Muscle layer of duodenum (tissue), 2 donors: ENCODE results near the gene SPARCL1.
"Not testable (repeated sequence)": the region's sequence is repeated elsewhere in the genome, so short reads cannot be mapped to it uniquely, and the experiment has no call there.

Experiments
- H3K27ac ChIP-seq: one replicate; pipeline ENCODE4 v1.7.0; 2013; ENCODE audit warnings: mild to moderate bottlenecking, low read length
- H3K27me3 ChIP-seq: one replicate; pipeline ENCODE4 v1.7.0; 2013; ENCODE audit warnings: low read depth, mild to moderate bottlenecking, control low read depth, low read length
- H3K36me3 ChIP-seq, 2 donors: one replicate each; pipeline ENCODE4 v1.7.0; 2013; ENCODE audit warnings: low read length in 2 of 2, control low read depth in 1 of 2, mild to moderate bottlenecking in 1 of 2; ENCODE audit not compliant: insufficient read depth in 2 of 2, control insufficient read depth in 1 of 2
- H3K4me1 ChIP-seq, 2 donors: one replicate each; pipeline ENCODE4 v1.7.0; 2013; ENCODE audit warnings: low read length in 2 of 2, mild to moderate bottlenecking in 2 of 2, control low read depth in 1 of 2, moderate library complexity in 1 of 2; ENCODE audit not compliant: insufficient read depth in 2 of 2, control insufficient read depth in 1 of 2
- H3K4me3 ChIP-seq, 2 donors: one replicate each; pipeline ENCODE4 v1.7.0; 2013; ENCODE audit warnings: low read length in 2 of 2, low read depth in 1 of 2, mild to moderate bottlenecking in 1 of 2
- H3K9me3 ChIP-seq, 2 donors: one replicate each; pipeline ENCODE4 v1.7.0; 2013; ENCODE audit warnings: low read length in 2 of 2, control low read depth in 1 of 2, mild to moderate bottlenecking in 1 of 2; ENCODE audit not compliant: control insufficient read depth in 1 of 2
- donor health status: healthy.

SPARCL1 gene, protein sequence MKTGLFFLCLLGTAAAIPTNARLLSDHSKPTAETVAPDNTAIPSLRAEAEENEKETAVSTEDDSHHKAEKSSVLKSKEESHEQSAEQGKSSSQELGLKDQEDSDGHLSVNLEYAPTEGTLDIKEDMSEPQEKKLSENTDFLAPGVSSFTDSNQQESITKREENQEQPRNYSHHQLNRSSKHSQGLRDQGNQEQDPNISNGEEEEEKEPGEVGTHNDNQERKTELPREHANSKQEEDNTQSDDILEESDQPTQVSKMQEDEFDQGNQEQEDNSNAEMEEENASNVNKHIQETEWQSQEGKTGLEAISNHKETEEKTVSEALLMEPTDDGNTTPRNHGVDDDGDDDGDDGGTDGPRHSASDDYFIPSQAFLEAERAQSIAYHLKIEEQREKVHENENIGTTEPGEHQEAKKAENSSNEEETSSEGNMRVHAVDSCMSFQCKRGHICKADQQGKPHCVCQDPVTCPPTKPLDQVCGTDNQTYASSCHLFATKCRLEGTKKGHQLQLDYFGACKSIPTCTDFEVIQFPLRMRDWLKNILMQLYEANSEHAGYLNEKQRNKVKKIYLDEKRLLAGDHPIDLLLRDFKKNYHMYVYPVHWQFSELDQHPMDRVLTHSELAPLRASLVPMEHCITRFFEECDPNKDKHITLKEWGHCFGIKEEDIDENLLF

DNA sequence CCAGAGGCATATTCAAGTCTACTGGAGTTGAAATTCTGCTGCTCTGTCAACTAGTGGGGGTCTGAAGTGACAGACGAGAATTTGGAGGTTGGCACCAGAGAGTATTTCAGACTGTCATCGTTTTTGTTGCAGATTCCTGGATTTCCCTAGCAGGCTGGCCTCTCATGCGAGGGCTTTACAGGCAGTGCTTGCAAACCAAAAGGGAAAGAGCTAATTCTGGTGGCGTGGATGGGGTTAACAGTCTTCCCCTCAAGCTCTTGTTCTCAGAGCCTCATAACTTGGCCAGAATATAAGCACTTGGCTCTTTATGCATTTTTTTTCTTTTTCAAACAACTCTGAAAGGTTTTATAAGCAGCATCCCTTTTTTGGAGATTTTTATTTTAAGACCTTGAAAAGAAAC, at the start of gene SPARCL1:
SPARCL1 (minus strand) TSS at position 190 of the 400 bp plus-strand sequence. CDS start 29,802 bp downstream, outside the sequence.
- H3K27me3 ChIP-seq: no peaks in the 10 kb centered on the region
- H3K36me3 ChIP-seq: no peaks in the 10 kb centered on the region
- peaks cover 7 to 14% of the 10 kb centered on the region in 2 donors for H3K4me1 ChIP-seq
- H3K27ac ChIP-seq: peak within 1 kb of the TSS; percentile 97
- H3K9me3 ChIP-seq: peaks cover 0 to 3% of the 10 kb centered on the region in 2 donors
- H3K4me3 ChIP-seq: peak within 1 kb of the TSS; percentile 64 to 76

DNA sequence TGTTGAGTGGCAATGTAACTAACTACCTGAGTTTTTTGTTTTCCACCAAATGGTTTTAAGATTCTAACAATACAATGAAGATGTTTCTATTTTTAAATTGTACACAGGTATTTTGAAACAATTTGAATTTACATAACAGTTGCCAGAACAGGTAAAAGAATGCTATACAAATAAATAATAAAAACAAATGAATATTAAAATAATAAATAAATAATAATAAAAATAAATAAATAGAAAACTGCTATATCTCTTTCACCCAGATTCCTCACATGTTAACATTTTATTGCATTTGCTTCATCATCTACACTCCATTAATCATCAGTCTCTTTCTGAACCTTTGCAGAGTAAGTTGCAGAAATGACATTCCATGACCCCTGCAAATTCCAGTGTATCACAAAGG, 46.8 kb upstream of the SPARCL1 start:
- Histone ChIP-seq H3K4me3 (no peak overlapping the region), H3K36me3 (no peaks in the 10 kb centered on the region), H3K27me3 (no peaks in the 10 kb centered on the region), H3K27ac (no peak overlapping the region), H3K9me3 (no peaks in the 10 kb centered on the region), H3K4me1 (no peaks in the 10 kb centered on the region)

DNA sequence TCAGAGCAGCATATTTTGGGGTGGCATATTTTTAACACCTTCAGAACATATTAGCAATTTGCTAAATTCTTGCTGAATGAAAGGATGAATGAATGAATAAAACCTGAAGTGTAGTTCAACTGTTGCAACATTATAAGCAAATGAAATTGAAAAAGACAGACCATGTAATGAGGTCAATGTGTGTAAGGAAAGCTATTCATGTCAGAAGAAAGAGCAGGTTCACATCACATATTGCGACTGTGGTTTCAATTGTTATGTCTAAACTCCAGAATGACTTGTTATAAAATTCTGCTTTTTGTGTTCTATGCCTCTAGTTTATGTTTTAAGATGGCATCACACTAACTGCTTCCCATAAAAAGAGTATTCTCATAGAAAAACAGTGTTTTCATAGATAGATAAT, 46.2 kb upstream of the SPARCL1 start:
- Histone ChIP-seq H3K27ac (no peak overlapping the region), H3K36me3 (no peaks in the 10 kb centered on the region), H3K4me3 (no peak overlapping the region)

DNA sequence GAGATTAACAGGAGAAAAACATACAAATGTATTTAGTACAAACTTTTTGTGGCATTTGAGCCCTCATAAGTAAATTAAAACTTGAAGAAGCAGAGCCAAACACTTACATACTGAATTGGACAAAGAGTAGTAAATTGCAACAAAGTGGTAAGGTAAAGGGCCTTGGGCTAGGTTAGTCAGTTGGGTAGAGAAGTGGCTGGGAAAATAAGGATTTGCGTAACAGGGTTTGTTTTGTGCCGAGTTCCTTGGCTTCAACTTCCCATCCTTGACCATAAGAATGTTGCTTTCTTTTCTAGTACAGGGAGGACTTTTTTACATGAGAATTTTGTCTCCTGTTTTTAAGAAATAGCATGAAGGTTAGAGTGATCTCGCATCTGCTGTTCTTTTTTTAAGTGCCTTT, 45.8 kb upstream of the SPARCL1 start:
- no peaks in the 10 kb centered on the region for H3K36me3 ChIP-seq
- H3K9me3 ChIP-seq: no peaks in the 10 kb centered on the region
- H3K27ac ChIP-seq: no peak overlapping the region
- no peak overlapping the region for H3K4me3 ChIP-seq
- no peaks in the 10 kb centered on the region for H3K27me3 ChIP-seq
- no peaks in the 10 kb centered on the region for H3K4me1 ChIP-seq

More for the DNA sequence above, 46.2 kb upstream of the SPARCL1 start:
- Histone ChIP-seq H3K4me1 (no peaks in the 10 kb centered on the region), H3K9me3 (no peaks in the 10 kb centered on the region), H3K27me3 (no peaks in the 10 kb centered on the region)

DNA sequence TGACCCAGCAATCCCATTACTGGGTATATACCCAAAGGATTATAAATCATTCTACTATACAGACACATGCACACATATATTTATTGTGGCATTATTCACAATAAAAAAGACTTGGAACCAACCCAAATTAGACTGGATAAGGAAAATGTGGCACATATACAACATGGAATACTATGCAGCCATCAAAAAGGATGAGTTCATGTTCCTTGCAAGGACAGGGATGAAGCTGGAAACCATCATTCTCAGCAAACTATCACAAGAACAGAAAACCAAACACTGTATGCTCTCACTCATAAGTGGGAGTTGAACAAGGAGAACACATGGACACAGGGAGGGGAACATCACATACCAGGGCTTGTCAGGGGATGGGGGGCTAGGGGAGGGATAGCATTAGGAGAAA, 45.2 kb upstream of the SPARCL1 start:
- not testable (repeated sequence) for H3K27me3 ChIP-seq, H3K4me1 ChIP-seq, H3K36me3 ChIP-seq, H3K4me3 ChIP-seq, H3K27ac ChIP-seq, H3K9me3 ChIP-seq

DNA sequence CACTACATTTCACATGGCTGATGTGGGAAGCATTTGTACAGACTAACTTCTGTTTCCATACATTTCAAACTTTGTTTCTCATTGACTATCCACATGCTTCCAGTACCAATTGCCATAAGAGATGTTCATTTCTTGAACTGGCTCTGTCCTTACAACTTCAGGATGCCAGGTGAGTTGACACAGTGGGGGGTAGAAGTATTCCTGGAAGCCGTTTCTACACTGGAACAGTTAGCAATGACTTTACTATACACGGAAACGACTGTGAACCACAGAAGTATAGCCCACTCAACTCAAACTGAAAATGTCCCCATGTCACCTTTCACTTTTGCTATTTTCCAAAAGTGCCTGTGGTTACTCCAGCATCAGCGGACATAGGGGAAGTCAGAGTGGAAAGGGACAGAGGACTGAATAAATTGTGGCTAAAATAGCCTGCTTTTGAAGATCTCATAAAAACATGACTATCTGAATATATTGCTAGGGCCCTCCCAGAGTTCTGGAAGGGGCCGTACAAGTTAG, 41.2 kb upstream of the SPARCL1 start:
- Histone ChIP-seq H3K36me3 (no peaks in the 10 kb centered on the region), H3K9me3 (no peaks in the 10 kb centered on the region), H3K4me3 (no peak overlapping the region), H3K4me1 (no peaks in the 10 kb centered on the region), H3K27ac (no peak overlapping the region), H3K27me3 (no peaks in the 10 kb centered on the region)

DNA sequence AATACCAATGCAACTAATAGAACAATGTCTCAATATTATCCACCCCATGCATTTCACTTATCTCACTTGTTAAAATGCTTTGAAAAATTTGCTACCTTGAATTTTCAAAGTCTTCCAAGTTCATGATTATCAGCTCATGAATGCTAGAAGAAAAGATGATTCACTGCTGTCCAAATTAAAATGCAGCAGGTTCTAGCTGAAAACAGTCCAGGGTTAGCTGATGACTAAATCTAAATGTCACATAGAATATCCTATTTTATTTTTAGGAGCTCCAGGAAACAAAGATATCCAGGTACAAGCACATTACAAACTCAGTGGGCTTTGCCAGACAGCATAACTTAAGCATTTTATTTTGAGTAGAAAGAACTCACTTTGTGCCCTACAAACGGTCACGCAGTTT, 38.0 kb upstream of the SPARCL1 start:
- H3K9me3 ChIP-seq: no peaks in the 10 kb centered on the region
- no peaks in the 10 kb centered on the region for H3K27me3 ChIP-seq

DNA sequence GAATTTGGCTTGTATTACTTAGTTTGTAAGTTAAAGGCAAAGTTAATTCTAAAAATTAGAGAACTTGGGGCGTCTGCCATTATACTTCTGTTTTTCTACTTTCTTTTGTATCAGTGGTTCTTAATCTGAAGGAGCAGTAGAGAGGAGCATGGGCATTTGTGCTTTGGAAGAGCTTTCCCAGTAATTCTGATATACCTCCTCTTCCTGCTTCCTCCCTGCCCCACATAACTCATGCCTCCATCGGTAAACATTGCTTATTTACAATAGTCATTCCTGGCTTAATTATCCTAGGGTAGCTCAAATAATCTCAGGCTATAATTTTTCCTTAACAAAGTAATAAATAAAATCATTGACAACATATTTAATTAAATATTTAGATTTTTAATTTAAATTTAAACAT, 37.1 kb upstream of the SPARCL1 start:
- Histone ChIP-seq H3K36me3 (no peaks in the 10 kb centered on the region), H3K27me3 (no peaks in the 10 kb centered on the region), H3K9me3 (no peaks in the 10 kb centered on the region), H3K4me1 (no peaks in the 10 kb centered on the region), H3K4me3 (no peak overlapping the region), H3K27ac (no peak overlapping the region)

More for the DNA sequence above, 38.0 kb upstream of the SPARCL1 start:
- Histone ChIP-seq H3K36me3 (no peaks in the 10 kb centered on the region), H3K27ac (no peak overlapping the region), H3K4me3 (no peak overlapping the region), H3K4me1 (no peaks in the 10 kb centered on the region)

DNA sequence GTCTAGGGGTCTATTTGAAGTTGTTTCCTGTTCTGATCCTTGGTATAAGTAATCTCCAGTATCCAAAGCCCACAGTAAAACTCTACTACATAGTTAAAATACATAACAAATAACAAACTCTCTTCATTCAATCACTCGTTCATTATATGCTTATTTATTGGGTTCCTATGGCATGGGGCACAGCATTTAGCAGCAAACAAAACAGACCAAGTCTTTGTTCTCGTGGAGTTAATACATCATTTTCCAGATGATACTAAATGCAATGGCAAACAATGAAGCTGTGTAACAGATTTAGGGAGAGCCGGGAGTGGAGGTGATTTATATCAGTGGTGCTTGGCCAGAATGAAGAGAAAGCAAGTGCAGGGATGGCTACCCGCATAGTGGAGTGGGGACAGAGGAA, 36.6 kb upstream of the SPARCL1 start:
- no peak overlapping the region for H3K27ac ChIP-seq
- no peaks in the 10 kb centered on the region for H3K9me3 ChIP-seq
- H3K4me3 ChIP-seq: no peak overlapping the region
- no peaks in the 10 kb centered on the region for H3K27me3 ChIP-seq
- H3K36me3 ChIP-seq: no peaks in the 10 kb centered on the region
- H3K4me1 ChIP-seq: no peaks in the 10 kb centered on the region

DNA sequence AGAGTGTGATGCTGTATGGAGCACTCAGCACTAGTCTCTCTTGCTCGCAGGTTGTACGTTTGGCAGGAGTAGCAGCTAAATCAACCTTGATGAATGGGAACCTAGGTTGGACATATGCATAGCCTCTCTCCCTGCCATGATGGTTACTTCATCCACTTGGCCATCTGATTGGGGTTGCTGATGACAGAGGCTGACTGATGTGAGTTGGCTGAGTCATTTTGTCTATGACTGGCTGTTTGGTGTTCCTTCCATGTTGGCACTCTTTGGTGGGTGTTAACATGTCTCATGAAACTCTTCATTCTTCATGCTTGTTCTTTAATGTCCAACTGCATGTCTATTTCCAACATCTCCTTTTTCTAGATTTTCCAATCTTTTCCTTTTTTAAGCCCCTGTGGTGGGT, 31.6 kb upstream of the SPARCL1 start:
- Histone ChIP-seq H3K27ac (no peak overlapping the region), H3K36me3 (no peaks in the 10 kb centered on the region), H3K27me3 (no peaks in the 10 kb centered on the region), H3K9me3 (no peaks in the 10 kb centered on the region), H3K4me1 (no peaks in the 10 kb centered on the region), H3K4me3 (no peak overlapping the region)

DNA sequence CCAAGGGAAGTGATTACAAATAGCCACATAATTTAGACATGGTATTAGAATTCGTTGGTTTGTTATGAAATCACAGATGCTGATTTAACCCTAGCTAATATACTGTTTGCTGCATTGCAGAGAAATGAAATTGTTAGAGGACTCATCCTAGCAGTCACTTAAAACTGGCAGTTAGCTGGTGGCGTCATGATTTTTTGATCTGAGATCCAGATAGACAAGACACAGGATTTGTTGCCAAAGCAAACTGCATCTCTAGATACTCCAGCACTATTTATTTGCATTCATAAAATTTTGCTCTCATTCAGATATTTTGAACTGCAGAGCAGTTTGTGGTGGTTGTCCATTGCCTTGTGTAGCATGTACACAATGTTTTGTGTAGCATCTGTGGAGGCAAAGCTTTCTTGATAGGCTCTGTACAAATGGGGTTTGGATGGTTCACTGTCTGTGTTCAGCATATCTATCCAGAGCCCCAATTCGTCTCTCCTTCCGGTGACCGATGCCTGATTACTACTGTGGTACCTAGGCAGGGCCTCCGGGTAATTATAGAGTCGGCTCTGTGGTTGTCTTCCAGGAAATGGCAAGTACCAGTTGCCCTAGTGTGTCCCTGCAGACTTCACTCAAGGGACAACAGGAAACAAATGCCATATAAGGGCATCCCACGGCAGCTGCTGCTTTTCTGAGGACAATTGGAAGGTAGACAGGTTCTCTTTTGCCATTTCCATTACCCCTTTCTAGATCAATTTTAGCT, 30.1 kb upstream of the SPARCL1 start:
- Histone ChIP-seq H3K4me3 (no peak overlapping the region), H3K9me3 (no peaks in the 10 kb centered on the region), H3K27me3 (no peaks in the 10 kb centered on the region), H3K27ac (no peak overlapping the region), H3K4me1 (no peaks in the 10 kb centered on the region), H3K36me3 (no peaks in the 10 kb centered on the region)
